SJSA1 (cell line): ENCODE measurements around the gene TRIM16. TPM values are rescaled to one million over a fixed set of nuclear protein-coding genes. Genes with fewer than 3 reads are reported as not detected.
"Not testable (repeated sequence)": the region's sequence is repeated elsewhere in the genome, so short reads cannot be mapped to it uniquely, and the experiment has no call there.

ENCODE experiments used
- DNase-seq, 2 experiments: peaks; one replicate each; pipeline ENCODE4 v3.0.0-alpha.2; 2015 to 2020; ENCODE audit warnings: low spot score in 2 of 2, low read depth in 1 of 2
- H3K27ac ChIP-seq: fragments of 250-450 bp; sonication (Bioruptor Pico); 2 replicates; pipeline ENCODE4 v1.5.1; 2020; ENCODE audit warnings: mild to moderate bottlenecking, moderate library complexity
- H3K27me3 ChIP-seq: fragments of 250-450 bp; sonication (Bioruptor Pico); replicated peaks from 2 replicates; pipeline ENCODE4 v1.5.1; 2020; ENCODE audit warnings: mild to moderate bottlenecking, moderate library complexity
- H3K36me3 ChIP-seq: fragments of 250-450 bp; sonication (Bioruptor Pico); 2 replicates; pipeline ENCODE4 v1.5.1; 2020; ENCODE audit warnings: mild to moderate bottlenecking
- H3K4me1 ChIP-seq: fragments of 250-450 bp; sonication (Bioruptor Pico); replicated peaks from 2 replicates; pipeline ENCODE4 v1.6.1; 2021; ENCODE audit warnings: mild to moderate bottlenecking
- H3K4me3 ChIP-seq: fragments of 250-450 bp; sonication (Bioruptor Pico); 2 replicates; pipeline ENCODE4 v1.5.1; 2020; ENCODE audit warnings: mild to moderate bottlenecking
- H3K9me3 ChIP-seq: fragments of 250-450 bp; sonication (Bioruptor Pico); replicated peaks from 2 replicates; pipeline ENCODE4 v1.5.1; 2020; ENCODE audit warnings: mild to moderate bottlenecking
- total RNA-seq: library from RNA; depleted of rRNA; stranded (reverse); fragments of >200 nt; shearing (Covaris generic); gene quantifications from 2 replicates; pipeline ENCODE4 v1.2.3, GENCODE V29; 2014; rRNA removed

TRIM16 gene
- total RNA-seq, 1 experiment from 2014 or later: 111 TPM

GRCh38 chr17:15619331-15620058 lies 64.6 kb downstream of the TRIM16 start, which contains the start of gene FBXW10B:
Gene FBXW10B (minus strand): TSS chr17:15619704. CDS start chr17:15619512, 192 bp downstream.
- DNase-seq, H3K9me3 ChIP-seq, H3K27ac ChIP-seq, H3K27me3 ChIP-seq, H3K36me3 ChIP-seq, H3K4me3 ChIP-seq, H3K4me1 ChIP-seq: not testable (repeated sequence)

GRCh38 chr17:15616828-15617227 lies 67.3 kb downstream of the TRIM16 start:
- not testable (repeated sequence) for DNase-seq, H3K27ac ChIP-seq, H3K4me1 ChIP-seq, H3K9me3 ChIP-seq, H3K36me3 ChIP-seq, H3K4me3 ChIP-seq, H3K27me3 ChIP-seq

- not testable (repeated sequence) for H3K9me3 ChIP-seq, H3K27me3 ChIP-seq, H3K27ac ChIP-seq, H3K4me1 ChIP-seq, DNase-seq, H3K4me3 ChIP-seq, H3K36me3 ChIP-seq
These were observed 68.3 kb downstream of the TRIM16 start for GRCh38 chr17:15615850-15616249.

GRCh38 chr17:15613111-15613510 lies 71.0 kb downstream of the TRIM16 start:
- H3K4me3 ChIP-seq, DNase-seq, H3K27ac ChIP-seq, H3K36me3 ChIP-seq, H3K9me3 ChIP-seq, H3K4me1 ChIP-seq, H3K27me3 ChIP-seq: not testable (repeated sequence)

- H3K27me3 ChIP-seq, H3K27ac ChIP-seq, H3K4me1 ChIP-seq, H3K36me3 ChIP-seq, DNase-seq, H3K4me3 ChIP-seq, H3K9me3 ChIP-seq: not testable (repeated sequence)
These were observed 91.2 kb downstream of the TRIM16 start for GRCh38 chr17:15592960-15593359.

GRCh38 chr17:15591986-15592385 lies 92.1 kb downstream of the TRIM16 start:
- H3K4me1 ChIP-seq, H3K36me3 ChIP-seq, H3K27me3 ChIP-seq, H3K27ac ChIP-seq, H3K4me3 ChIP-seq, DNase-seq, H3K9me3 ChIP-seq: not testable (repeated sequence)

GRCh38 chr17:15590844-15591243 lies 93.3 kb downstream of the TRIM16 start:
- H3K9me3 ChIP-seq, H3K4me3 ChIP-seq, H3K27me3 ChIP-seq, H3K36me3 ChIP-seq, H3K27ac ChIP-seq, H3K4me1 ChIP-seq, DNase-seq: not testable (repeated sequence)

GRCh38 chr17:15589544-15590536 lies 94.3 kb downstream of the TRIM16 start:
- not testable (repeated sequence) for H3K4me1 ChIP-seq, H3K9me3 ChIP-seq, DNase-seq, H3K4me3 ChIP-seq, H3K27ac ChIP-seq, H3K36me3 ChIP-seq, H3K27me3 ChIP-seq

- not testable (repeated sequence) for H3K4me3 ChIP-seq, H3K9me3 ChIP-seq, H3K27me3 ChIP-seq, H3K27ac ChIP-seq, H3K4me1 ChIP-seq, DNase-seq, H3K36me3 ChIP-seq
These were observed 96.1 kb downstream of the TRIM16 start for GRCh38 chr17:15588017-15588416.

GRCh38 chr17:15583313-15583712 lies 100.8 kb downstream of the TRIM16 start:
- not testable (repeated sequence) for H3K36me3 ChIP-seq, H3K27ac ChIP-seq, H3K27me3 ChIP-seq, H3K4me3 ChIP-seq, DNase-seq, H3K9me3 ChIP-seq, H3K4me1 ChIP-seq

- not testable (repeated sequence) for H3K27me3 ChIP-seq, H3K27ac ChIP-seq, H3K9me3 ChIP-seq, H3K36me3 ChIP-seq, H3K4me1 ChIP-seq, H3K4me3 ChIP-seq, DNase-seq
These were observed 102.6 kb downstream of the TRIM16 start for GRCh38 chr17:15581462-15581861.

Other genes starting within 250 kb of the TRIM16 start
- 0.24 TPM in 1 of 2 replicates, not detected in the other for gene CDRT4, start 216.7 kb downstream of the TRIM16 start, total RNA-seq
- 0.28 and 4.4 TPM in 2 replicates for gene TVP23C, start 120.8 kb downstream of the TRIM16 start, total RNA-seq
- gene FBXW10B, start 64.6 kb downstream of the TRIM16 start, total RNA-seq: 0.41 and 1.7 TPM in 2 replicates
- 22.1 and 30.4 TPM in 2 replicates for gene ZNF286A, start 15.4 kb upstream of the TRIM16 start, total RNA-seq
- not detected in 2 replicates for gene TBC1D26, start 48.0 kb upstream of the TRIM16 start, total RNA-seq